GM23338 (cell line): ENCODE measurements around the gene SCTR. TPM values are rescaled to one million over a fixed set of nuclear protein-coding genes. Genes with fewer than 3 reads are reported as not detected.

ENCODE experiments used
- ATAC-seq: fragments of 200-7000 bp; cut with Tn5 transposase; 3 replicates; pipeline ENCODE4 v1.9.1; 2020
- DNase-seq: peaks from one replicate; pipeline ENCODE4 v3.0.0-alpha.2; 2015; ENCODE audit warnings: low spot score
- H2AFZ ChIP-seq: fragments of 200-600 bp; sonication (generic); 2 replicates; pipeline ENCODE4 v1.8.0; 2016; ENCODE audit warnings: antibody characterized with exemption, mild to moderate bottlenecking, moderate library complexity
- H3F3A ChIP-seq: fragments of 200-600 bp; sonication (generic); replicated peaks from 2 replicates; pipeline ENCODE4 v1.8.0; 2017; ENCODE audit warnings: antibody characterized with exemption, mixed run types, low read depth
- H3K27ac ChIP-seq: fragments of 200-600 bp; sonication (generic); 2 replicates; pipeline ENCODE4 v1.6.1; 2016; ENCODE audit warnings: low read depth
- H3K27me3 ChIP-seq: fragments of 200-600 bp; sonication (generic); 2 replicates; pipeline ENCODE4 v1.8.0; 2016; ENCODE audit warnings: mild to moderate bottlenecking, mixed run types, moderate library complexity; ENCODE audit not compliant: insufficient read depth
- H3K36me3 ChIP-seq: fragments of 200-600 bp; sonication (generic); 2 replicates; pipeline ENCODE4 v1.8.0; 2016; ENCODE audit warnings: mild to moderate bottlenecking; ENCODE audit not compliant: insufficient read depth
- H3K4me1 ChIP-seq: fragments of 200-600 bp; sonication (generic); 2 replicates; pipeline ENCODE4 v1.8.0; 2016; ENCODE audit warnings: mild to moderate bottlenecking, moderate library complexity; ENCODE audit not compliant: insufficient read depth
- H3K4me2 ChIP-seq: fragments of 200-600 bp; sonication (generic); 2 replicates; pipeline ENCODE4 v1.7.1; 2017; ENCODE audit warnings: mixed run types
- H3K4me3 ChIP-seq: fragments of 200-600 bp; sonication (generic); 2 replicates; pipeline ENCODE4 v1.6.1; 2016; ENCODE audit warnings: mixed run types
- H3K79me2 ChIP-seq: fragments of 200-600 bp; sonication (generic); replicated peaks from 2 replicates; pipeline ENCODE4 v1.8.0; 2017; ENCODE audit warnings: mild to moderate bottlenecking; ENCODE audit not compliant: insufficient read depth
- H3K9me2 ChIP-seq: fragments of 200-600 bp; sonication (generic); 2 replicates; pipeline ENCODE4 v1.8.0; 2017; ENCODE audit not compliant: insufficient read depth
- H4K20me1 ChIP-seq: fragments of 200-600 bp; sonication (generic); replicated peaks from 2 replicates; pipeline ENCODE4 v1.8.0; 2017; ENCODE audit warnings: mild to moderate bottlenecking; ENCODE audit not compliant: insufficient read depth
- H3K27ac Mint-ChIP-seq: 2 replicates; pipeline ENCODE4 v1.8.0; 2020; ENCODE audit warnings: inconsistent platforms, mild to moderate bottlenecking, moderate library complexity, mixed read lengths
- H3K27me3 Mint-ChIP-seq: 3 replicates; pipeline ENCODE4 v1.8.0; 2022; ENCODE audit warnings: low read depth, mild to moderate bottlenecking, moderate library complexity, mixed read lengths, inconsistent platforms; ENCODE audit not compliant: insufficient read depth, poor library complexity
- H3K36me3 Mint-ChIP-seq: 3 replicates; pipeline ENCODE4 v1.8.0; 2021; ENCODE audit warnings: low read depth, mild to moderate bottlenecking, inconsistent platforms, moderate library complexity, mixed read lengths
- H3K4me1 Mint-ChIP-seq: 3 replicates; pipeline ENCODE4 v1.8.0; 2020; ENCODE audit warnings: mild to moderate bottlenecking, inconsistent platforms, mixed read lengths
- H3K4me3 Mint-ChIP-seq: 3 replicates; pipeline ENCODE4 v1.8.0; 2021; ENCODE audit warnings: moderate library complexity, mild to moderate bottlenecking, inconsistent platforms, mixed read lengths
- H3K9me3 Mint-ChIP-seq: 3 replicates; pipeline ENCODE4 v1.8.0; 2020; ENCODE audit warnings: moderate library complexity, mild to moderate bottlenecking, inconsistent platforms, mixed read lengths
- CREB1 ChIP-seq: fragments of 250-450 bp; sonication (Bioruptor Pico); IDR thresholded peaks from 2 replicates; pipeline ENCODE4 v1.5.0; 2020; ENCODE audit warnings: low read depth, mild to moderate bottlenecking, moderate library complexity
- CTCF ChIP-seq, 2 experiments: fragments of 200-600 bp in 1 of 2; sonication (generic) in 1 of 2; conservative IDR thresholded peaks; 2 replicates each; pipeline versions ENCODE4 v1.5.1 to v1.6.1; 2016 to 2017; ENCODE audit warnings: antibody characterized with exemption in 2 of 2, low read depth in 2 of 2, mild to moderate bottlenecking in 2 of 2, moderate library complexity in 1 of 2
- EZH2 ChIP-seq: fragments of 200-600 bp; sonication (generic); IDR thresholded peaks from one replicate; pipeline ENCODE4 v1.8.0; 2017; ENCODE audit warnings: antibody characterized with exemption, mild to moderate bottlenecking, low read depth; ENCODE audit not compliant: unreplicated experiment
- EZH2phosphoT487 ChIP-seq: fragments of 200-600 bp; sonication (generic); IDR thresholded peaks from one replicate; pipeline ENCODE4 v1.8.1; 2018; ENCODE audit warnings: antibody characterized with exemption; ENCODE audit not compliant: unreplicated experiment
- JUNB ChIP-seq: IDR thresholded peaks from one replicate; pipeline ENCODE4 v1.6.1; 2016; ENCODE audit warnings: antibody characterized with exemption; ENCODE audit not compliant: unreplicated experiment
- NANOG ChIP-seq: IDR thresholded peaks from 2 replicates; pipeline ENCODE4 v1.6.1; 2016; ENCODE audit warnings: antibody characterized with exemption, borderline replicate concordance
- POLR2AphosphoS5 ChIP-seq: IDR thresholded peaks from 2 replicates; pipeline ENCODE4 v1.6.1; 2016; ENCODE audit warnings: antibody characterized with exemption, low read depth
- STAT1 ChIP-seq: IDR thresholded peaks from one replicate; pipeline ENCODE4 v1.6.1; 2016; ENCODE audit warnings: antibody characterized with exemption; ENCODE audit not compliant: unreplicated experiment
- ZNF114 ChIP-seq: fragments of 250-450 bp; sonication (Bioruptor Pico); IDR thresholded peaks from 2 replicates; pipeline ENCODE4 v1.5.0; 2020; ENCODE audit warnings: mild to moderate bottlenecking, moderate library complexity
- ZNF331 ChIP-seq: fragments of 250-450 bp; sonication (Bioruptor Pico); IDR thresholded peaks from 2 replicates; pipeline ENCODE4 v1.5.0; 2020; ENCODE audit warnings: low read depth, mild to moderate bottlenecking, moderate library complexity
- ZNF462 ChIP-seq: fragments of 250-450 bp; sonication (Bioruptor Pico); IDR thresholded peaks from 2 replicates; pipeline ENCODE4 v1.5.0; 2020; ENCODE audit warnings: mild to moderate bottlenecking, moderate library complexity
- polyA plus RNA-seq: library from polyadenylated mRNA; unstranded; fragments of >200 nt; fragmentation: Nextera tagmentation; extraction: Ambion mirVana; gene quantifications from 2 replicates; pipeline ENCODE4 v1.2.1, GENCODE V29; 2016
- total RNA-seq: library from RNA; depleted of rRNA; stranded (reverse); fragments of >200 nt; shearing (Covaris generic); gene quantifications from 2 replicates; pipeline ENCODE4 v1.2.3, GENCODE V29; 2014
- TF ChIP-seq, protein P1 (sequence below): IDR thresholded peaks from 2 replicates; pipeline ENCODE4 v1.6.1; 2016; ENCODE audit warnings: antibody characterized with exemption

Gene SCTR
- total and polyA plus RNA-seq, 2 experiments from 2014 or later, result not detected

GRCh38 chr2:119409506-119409905 is 114.8 kb downstream of the SCTR start:
- ATAC-seq, result no peak
- Histone ChIP-seq H3K36me3 (no peaks in the 10 kb centered on the region), H4K20me1 (no peaks in the 10 kb centered on the region), H3K4me1 (no peaks in the 10 kb centered on the region), H3K4me2 (no peak overlapping the region), H2AFZ (no peak overlapping the region), H3F3A (no peaks in the 10 kb centered on the region), H3K9me2 (no peaks in the 10 kb centered on the region), H3K27ac (no peak overlapping the region), H3K27me3 (no peaks in the 10 kb centered on the region), H3K79me2 (no peaks in the 10 kb centered on the region), H3K4me3 (no peak overlapping the region)
- no peak for DNase-seq
- H3K9me3 Mint-ChIP-seq, result peaks cover 3% of the 10 kb centered on the region; the same call in 2 of the 3 replicates
- H3K4me1 Mint-ChIP-seq, result peaks cover 7% of the 10 kb centered on the region; the same call in 1 of the 3 replicates
- TF ChIP-seq, protein P1, sequence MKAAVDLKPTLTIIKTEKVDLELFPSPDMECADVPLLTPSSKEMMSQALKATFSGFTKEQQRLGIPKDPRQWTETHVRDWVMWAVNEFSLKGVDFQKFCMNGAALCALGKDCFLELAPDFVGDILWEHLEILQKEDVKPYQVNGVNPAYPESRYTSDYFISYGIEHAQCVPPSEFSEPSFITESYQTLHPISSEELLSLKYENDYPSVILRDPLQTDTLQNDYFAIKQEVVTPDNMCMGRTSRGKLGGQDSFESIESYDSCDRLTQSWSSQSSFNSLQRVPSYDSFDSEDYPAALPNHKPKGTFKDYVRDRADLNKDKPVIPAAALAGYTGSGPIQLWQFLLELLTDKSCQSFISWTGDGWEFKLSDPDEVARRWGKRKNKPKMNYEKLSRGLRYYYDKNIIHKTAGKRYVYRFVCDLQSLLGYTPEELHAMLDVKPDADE, result no peak
- TF ChIP-seq STAT1 (no peak), ZNF331 (no peak), JUNB (no peak), ZNF114 (CRISPR knock-in tag) (no peak), EZH2phosphoT487 (no peak), POLR2AphosphoS5 (no peak), NANOG (no peak), ZNF462 (no peak), CTCF (conservative IDR thresholded peaks at IDR 0.05; ENCODE audit: low read depth in 2 of 2) (no peak), EZH2 (no peak), CREB1 (CRISPR knock-in tag) (no peak)
- H3K27me3 Mint-ChIP-seq, result peaks cover 3% of the 10 kb centered on the region
- H3K36me3 Mint-ChIP-seq, result no peaks in the 10 kb centered on the region
- H3K27ac Mint-ChIP-seq, result no peak overlapping the region
- no peak overlapping the region for H3K4me3 Mint-ChIP-seq
